ENCODE results near the gene TYK2.

DNA sequence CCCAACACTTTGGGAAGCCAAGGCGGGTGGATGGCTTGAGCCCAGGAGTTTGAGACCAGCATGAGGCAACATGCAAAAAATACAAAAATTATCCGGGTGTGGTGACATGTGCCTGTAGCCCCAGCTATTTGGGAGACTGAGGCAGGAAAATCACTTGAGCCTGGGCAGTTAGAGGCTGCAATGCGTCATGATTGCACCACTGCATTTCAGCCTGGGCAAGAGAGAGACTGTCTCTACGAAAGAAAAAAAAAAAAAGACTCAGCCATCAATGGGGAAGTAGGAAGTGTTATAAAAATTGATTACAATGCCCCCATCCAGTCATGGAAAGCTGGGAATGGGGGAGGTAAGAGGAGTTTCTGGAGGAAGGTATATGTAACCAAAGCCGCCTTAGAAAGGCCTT is 5.4 kb downstream of the TYK2 start:
- TF ChIP-seq, protein P1, sequence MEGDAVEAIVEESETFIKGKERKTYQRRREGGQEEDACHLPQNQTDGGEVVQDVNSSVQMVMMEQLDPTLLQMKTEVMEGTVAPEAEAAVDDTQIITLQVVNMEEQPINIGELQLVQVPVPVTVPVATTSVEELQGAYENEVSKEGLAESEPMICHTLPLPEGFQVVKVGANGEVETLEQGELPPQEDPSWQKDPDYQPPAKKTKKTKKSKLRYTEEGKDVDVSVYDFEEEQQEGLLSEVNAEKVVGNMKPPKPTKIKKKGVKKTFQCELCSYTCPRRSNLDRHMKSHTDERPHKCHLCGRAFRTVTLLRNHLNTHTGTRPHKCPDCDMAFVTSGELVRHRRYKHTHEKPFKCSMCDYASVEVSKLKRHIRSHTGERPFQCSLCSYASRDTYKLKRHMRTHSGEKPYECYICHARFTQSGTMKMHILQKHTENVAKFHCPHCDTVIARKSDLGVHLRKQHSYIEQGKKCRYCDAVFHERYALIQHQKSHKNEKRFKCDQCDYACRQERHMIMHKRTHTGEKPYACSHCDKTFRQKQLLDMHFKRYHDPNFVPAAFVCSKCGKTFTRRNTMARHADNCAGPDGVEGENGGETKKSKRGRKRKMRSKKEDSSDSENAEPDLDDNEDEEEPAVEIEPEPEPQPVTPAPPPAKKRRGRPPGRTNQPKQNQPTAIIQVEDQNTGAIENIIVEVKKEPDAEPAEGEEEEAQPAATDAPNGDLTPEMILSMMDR (IDR thresholded peaks at IDR 0.05): no peak
- TF ChIP-seq, protein P2, sequence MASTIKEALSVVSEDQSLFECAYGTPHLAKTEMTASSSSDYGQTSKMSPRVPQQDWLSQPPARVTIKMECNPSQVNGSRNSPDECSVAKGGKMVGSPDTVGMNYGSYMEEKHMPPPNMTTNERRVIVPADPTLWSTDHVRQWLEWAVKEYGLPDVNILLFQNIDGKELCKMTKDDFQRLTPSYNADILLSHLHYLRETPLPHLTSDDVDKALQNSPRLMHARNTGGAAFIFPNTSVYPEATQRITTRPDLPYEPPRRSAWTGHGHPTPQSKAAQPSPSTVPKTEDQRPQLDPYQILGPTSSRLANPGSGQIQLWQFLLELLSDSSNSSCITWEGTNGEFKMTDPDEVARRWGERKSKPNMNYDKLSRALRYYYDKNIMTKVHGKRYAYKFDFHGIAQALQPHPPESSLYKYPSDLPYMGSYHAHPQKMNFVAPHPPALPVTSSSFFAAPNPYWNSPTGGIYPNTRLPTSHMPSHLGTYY (CRISPR knock-in tag; IDR thresholded peaks at IDR 0.05): no peak
- TF ChIP-seq, protein P3, sequence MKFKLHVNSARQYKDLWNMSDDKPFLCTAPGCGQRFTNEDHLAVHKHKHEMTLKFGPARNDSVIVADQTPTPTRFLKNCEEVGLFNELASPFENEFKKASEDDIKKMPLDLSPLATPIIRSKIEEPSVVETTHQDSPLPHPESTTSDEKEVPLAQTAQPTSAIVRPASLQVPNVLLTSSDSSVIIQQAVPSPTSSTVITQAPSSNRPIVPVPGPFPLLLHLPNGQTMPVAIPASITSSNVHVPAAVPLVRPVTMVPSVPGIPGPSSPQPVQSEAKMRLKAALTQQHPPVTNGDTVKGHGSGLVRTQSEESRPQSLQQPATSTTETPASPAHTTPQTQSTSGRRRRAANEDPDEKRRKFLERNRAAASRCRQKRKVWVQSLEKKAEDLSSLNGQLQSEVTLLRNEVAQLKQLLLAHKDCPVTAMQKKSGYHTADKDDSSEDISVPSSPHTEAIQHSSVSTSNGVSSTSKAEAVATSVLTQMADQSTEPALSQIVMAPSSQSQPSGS (CRISPR knock-in tag; IDR thresholded peaks at IDR 0.05; ENCODE audit: borderline replicate concordance, low read depth): no peak
- TF ChIP-seq, protein P4, sequence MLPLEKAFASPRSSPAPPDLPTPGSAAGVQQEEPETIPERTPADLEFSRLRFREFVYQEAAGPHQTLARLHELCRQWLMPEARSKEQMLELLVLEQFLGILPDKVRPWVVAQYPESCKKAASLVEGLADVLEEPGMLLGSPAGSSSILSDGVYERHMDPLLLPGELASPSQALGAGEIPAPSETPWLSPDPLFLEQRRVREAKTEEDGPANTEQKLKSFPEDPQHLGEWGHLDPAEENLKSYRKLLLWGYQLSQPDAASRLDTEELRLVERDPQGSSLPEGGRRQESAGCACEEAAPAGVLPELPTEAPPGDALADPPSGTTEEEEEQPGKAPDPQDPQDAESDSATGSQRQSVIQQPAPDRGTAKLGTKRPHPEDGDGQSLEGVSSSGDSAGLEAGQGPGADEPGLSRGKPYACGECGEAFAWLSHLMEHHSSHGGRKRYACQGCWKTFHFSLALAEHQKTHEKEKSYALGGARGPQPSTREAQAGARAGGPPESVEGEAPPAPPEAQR (CRISPR knock-in tag; IDR thresholded peaks at IDR 0.05): no peak
- TF ChIP-seq GABPB1 (CRISPR knock-in tag; IDR thresholded peaks at IDR 0.05) (no peak), MXD4 (CRISPR knock-in tag; IDR thresholded peaks at IDR 0.05; ENCODE audit: borderline replicate concordance) (no peak), CREB1 (CRISPR knock-in tag; IDR thresholded peaks at IDR 0.05) (no peak), SMAD4 (CRISPR knock-in tag; IDR thresholded peaks at IDR 0.05) (no peak), ZNF671 (CRISPR knock-in tag; IDR thresholded peaks at IDR 0.05) (no peak), ZNF263 (CRISPR knock-in tag; IDR thresholded peaks at IDR 0.05; ENCODE audit: low read depth) (no peak)
- TF ChIP-seq, protein P5, sequence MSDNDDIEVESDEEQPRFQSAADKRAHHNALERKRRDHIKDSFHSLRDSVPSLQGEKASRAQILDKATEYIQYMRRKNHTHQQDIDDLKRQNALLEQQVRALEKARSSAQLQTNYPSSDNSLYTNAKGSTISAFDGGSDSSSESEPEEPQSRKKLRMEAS (CRISPR knock-in tag; IDR thresholded peaks at IDR 0.05): no peak
- TF ChIP-seq, protein P6, sequence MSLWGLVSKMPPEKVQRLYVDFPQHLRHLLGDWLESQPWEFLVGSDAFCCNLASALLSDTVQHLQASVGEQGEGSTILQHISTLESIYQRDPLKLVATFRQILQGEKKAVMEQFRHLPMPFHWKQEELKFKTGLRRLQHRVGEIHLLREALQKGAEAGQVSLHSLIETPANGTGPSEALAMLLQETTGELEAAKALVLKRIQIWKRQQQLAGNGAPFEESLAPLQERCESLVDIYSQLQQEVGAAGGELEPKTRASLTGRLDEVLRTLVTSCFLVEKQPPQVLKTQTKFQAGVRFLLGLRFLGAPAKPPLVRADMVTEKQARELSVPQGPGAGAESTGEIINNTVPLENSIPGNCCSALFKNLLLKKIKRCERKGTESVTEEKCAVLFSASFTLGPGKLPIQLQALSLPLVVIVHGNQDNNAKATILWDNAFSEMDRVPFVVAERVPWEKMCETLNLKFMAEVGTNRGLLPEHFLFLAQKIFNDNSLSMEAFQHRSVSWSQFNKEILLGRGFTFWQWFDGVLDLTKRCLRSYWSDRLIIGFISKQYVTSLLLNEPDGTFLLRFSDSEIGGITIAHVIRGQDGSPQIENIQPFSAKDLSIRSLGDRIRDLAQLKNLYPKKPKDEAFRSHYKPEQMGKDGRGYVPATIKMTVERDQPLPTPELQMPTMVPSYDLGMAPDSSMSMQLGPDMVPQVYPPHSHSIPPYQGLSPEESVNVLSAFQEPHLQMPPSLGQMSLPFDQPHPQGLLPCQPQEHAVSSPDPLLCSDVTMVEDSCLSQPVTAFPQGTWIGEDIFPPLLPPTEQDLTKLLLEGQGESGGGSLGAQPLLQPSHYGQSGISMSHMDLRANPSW (CRISPR knock-in tag; conservative IDR thresholded peaks at IDR 0.05; ENCODE audit: low read depth): no peak
